GM12801 (cell line): Measurements from ENCODE around the gene MBD1.

Experiments
- CTCF ChIP-seq: IDR thresholded peaks from one replicate; pipeline ENCODE4 v1.5.1; 2011; ENCODE audit warnings: control low read depth; ENCODE audit not compliant: insufficient read length; ENCODE audit errors: extremely low read depth

Gene MBD1

DNA sequence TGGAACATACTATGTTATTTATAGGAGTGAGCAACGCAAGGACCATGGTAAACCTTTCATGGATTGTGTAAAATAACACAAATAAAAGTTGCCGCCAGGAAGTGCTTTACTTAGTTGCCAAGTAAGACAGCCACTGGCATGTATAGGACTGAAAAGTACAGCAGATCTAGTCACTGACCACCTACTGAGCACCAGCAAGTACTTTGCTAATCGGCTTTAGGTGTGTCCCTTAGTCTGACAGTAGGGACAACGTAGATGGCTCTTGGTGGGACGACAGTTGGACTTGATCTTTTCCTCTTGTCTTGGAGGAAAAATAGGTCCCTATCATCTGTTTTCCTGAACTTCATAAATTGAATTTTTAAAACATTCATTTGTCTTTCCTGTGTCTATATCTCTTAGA, 19.8 kb upstream of the MBD1 start:
- TF ChIP-seq CTCF = no peak

DNA sequence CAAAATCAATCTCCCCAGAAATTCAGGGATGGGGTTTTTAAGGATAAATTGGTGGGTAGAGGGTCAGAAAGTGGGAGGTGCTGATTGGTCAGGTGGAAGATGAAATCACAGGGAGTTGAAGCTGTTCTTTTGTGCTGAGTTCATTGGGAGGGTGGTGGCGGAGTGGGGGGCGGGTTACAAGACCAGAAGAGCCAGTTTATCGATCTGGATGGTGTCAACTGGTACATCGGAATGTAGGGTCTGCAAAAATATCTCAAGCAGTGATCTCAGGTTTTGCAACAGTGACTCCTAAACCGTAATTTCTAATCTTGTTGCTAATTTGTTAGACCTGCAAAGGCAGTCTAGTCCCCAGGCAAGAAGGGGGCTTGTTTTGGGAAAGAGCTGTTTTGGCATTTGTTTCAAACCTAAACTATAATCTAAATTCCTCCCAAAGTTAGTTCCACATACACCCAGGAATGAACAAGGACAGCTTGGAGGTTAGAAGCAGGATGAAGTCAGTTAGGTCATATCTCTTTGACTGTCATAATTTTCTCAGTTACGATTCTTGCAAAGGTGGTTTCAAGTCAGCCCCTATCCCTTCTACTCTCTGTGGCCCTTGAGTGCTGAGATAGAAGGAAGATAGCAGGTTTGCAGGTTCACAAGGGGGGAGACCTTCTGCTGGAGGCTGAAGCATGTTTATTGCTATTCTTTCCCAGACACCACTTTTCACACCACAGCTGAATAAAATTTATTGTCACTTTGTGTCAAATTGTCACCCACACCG, 18.5 kb upstream of the MBD1 start:
- TF ChIP-seq CTCF = no peak

- no peak for TF ChIP-seq CTCF
Observed at GRCh38 chr18:50298443-50299284, 17.3 kb upstream of the MBD1 start.

- no peak for TF ChIP-seq CTCF
Observed at GRCh38 chr18:50297621-50298442, 16.5 kb upstream of the MBD1 start.

DNA sequence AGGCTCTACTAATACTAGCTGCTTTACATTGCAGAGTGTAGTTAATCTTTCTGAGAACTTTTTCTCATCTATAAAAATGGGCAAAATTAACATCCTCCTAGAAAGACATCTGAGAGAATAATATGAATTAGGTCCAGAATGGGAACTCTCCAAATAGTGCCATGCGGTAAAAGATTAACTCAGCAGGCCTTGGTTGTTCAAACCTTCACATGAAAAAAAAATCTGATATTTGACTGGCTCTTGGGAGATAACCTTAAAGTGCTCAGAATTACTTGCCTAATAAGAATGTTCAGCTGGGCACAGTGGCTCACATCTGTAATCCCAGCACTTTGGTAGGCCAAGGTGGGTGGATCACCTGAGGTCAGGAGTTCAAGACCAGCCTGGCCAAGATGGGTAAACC, 11.7 kb upstream of the MBD1 start:
- TF ChIP-seq CTCF = no peak

GRCh38 chr18:50289108-50289443, 7.8 kb upstream of the MBD1 start:
- no peak for TF ChIP-seq CTCF
